CD14-positive monocyte (primary cell): ENCODE measurements around the gene ANKRD52. TPM values are rescaled to one million over a fixed set of nuclear protein-coding genes. Genes with fewer than 3 reads are reported as not detected.
A peak's percentile ranks its signal among the peaks of the same experiment; 100 is the strongest.

Experiments
- DNase-seq, 3 donors: peaks; one replicate each; pipeline ENCODE4 v3.0.0-alpha.2; 2011 to 2022
- H2AFZ ChIP-seq: 2 replicates; pipeline ENCODE4 v1.6.0; 2012; ENCODE audit warnings: mild to moderate bottlenecking, low read depth, low read length, inconsistent platforms; ENCODE audit not compliant: insufficient read depth, poor library complexity, severe bottlenecking
- H3K27ac ChIP-seq, 2 donors: 1 replicate in 1 of 2; 2 replicates in 1 of 2; pipeline ENCODE4 v1.5.1; 2012 to 2013; ENCODE audit warnings: low read length in 2 of 2, control low read depth in 1 of 2, inconsistent platforms in 1 of 2, low read depth in 1 of 2, mild to moderate bottlenecking in 1 of 2
- H3K27me3 ChIP-seq, 2 donors: one replicate each; pipeline versions ENCODE4 v1.6.0 to v1.6.1; 2011 to 2013; ENCODE audit warnings: low read length in 2 of 2; ENCODE audit not compliant: control insufficient read depth in 2 of 2, insufficient read depth in 2 of 2
- H3K36me3 ChIP-seq, 2 donors: replicated peaks in 1 of 2; 1 replicate in 1 of 2; 2 replicates in 1 of 2; pipeline versions ENCODE4 v1.5.1 to v1.6.1; 2012 to 2013; ENCODE audit warnings: low read length in 2 of 2, control low read depth in 1 of 2, inconsistent platforms in 1 of 2, mild to moderate bottlenecking in 1 of 2; ENCODE audit not compliant: insufficient read depth in 2 of 2, control insufficient read depth in 1 of 2
- H3K4me1 ChIP-seq, 2 donors: 1 replicate in 1 of 2; 2 replicates in 1 of 2; pipeline versions ENCODE4 v1.5.1 to v1.6.1; 2012 to 2013; ENCODE audit warnings: low read length in 2 of 2, control low read depth in 1 of 2, inconsistent platforms in 1 of 2, mild to moderate bottlenecking in 1 of 2, moderate library complexity in 1 of 2; ENCODE audit not compliant: insufficient read depth in 2 of 2, control insufficient read depth in 1 of 2
- H3K4me2 ChIP-seq: replicated peaks from 2 replicates; pipeline ENCODE3; 2012; ENCODE audit warnings: low read length, moderate library complexity, mild to moderate bottlenecking; ENCODE audit not compliant: poor library complexity, severe bottlenecking; ENCODE audit errors: extremely low read depth
- H3K4me3 ChIP-seq, 3 experiments: fragments of 200-600 bp in 1 of 3; sonication (generic) in 1 of 3; replicated peaks in 1 of 3; 1 replicate in 2 of 3; 2 replicates in 1 of 3; pipeline ENCODE4 v1.5.1; 2011 to 2013; ENCODE audit warnings: low read length in 3 of 3, mild to moderate bottlenecking in 3 of 3, control low read depth in 2 of 3, low read depth in 2 of 3, inconsistent platforms in 1 of 3, moderate library complexity in 1 of 3
- H3K79me2 ChIP-seq: 2 replicates; pipeline ENCODE4 v1.6.0; 2012; ENCODE audit warnings: mild to moderate bottlenecking, control low read depth, inconsistent platforms, low read length, moderate library complexity; ENCODE audit not compliant: insufficient read depth
- H3K9ac ChIP-seq: 2 replicates; pipeline ENCODE4 v1.6.0; 2017; ENCODE audit warnings: low read length, mild to moderate bottlenecking; ENCODE audit not compliant: insufficient read depth, poor library complexity, severe bottlenecking
- H3K9me3 ChIP-seq, 2 donors: replicated peaks in 1 of 2; 1 replicate in 1 of 2; 2 replicates in 1 of 2; pipeline versions ENCODE4 v1.5.1 to v1.6.1; 2012 to 2013; ENCODE audit warnings: low read length in 2 of 2, control low read depth in 1 of 2; ENCODE audit not compliant: control insufficient read depth in 1 of 2, insufficient read depth in 1 of 2
- H4K20me1 ChIP-seq: 2 replicates; pipeline ENCODE4 v1.6.0; 2012; ENCODE audit warnings: mild to moderate bottlenecking, low read length, control low read depth, moderate library complexity; ENCODE audit not compliant: insufficient read depth
- H3K27ac Mint-ChIP-seq, 7 donors: one replicate each; pipeline ENCODE4 v1.8.0; 2020; ENCODE audit warnings: mild to moderate bottlenecking in 7 of 7, mixed read lengths in 7 of 7, moderate library complexity in 6 of 7, inconsistent platforms in 2 of 7
- H3K27me3 Mint-ChIP-seq, 3 donors: one replicate each; pipeline ENCODE4 v1.8.0; 2021 to 2022; ENCODE audit warnings: low read depth in 3 of 3, mild to moderate bottlenecking in 3 of 3, mixed read lengths in 3 of 3, moderate library complexity in 3 of 3, inconsistent platforms in 1 of 3
- H3K36me3 Mint-ChIP-seq, 2 donors: one replicate each; pipeline ENCODE4 v1.8.0; 2020; ENCODE audit warnings: mixed read lengths in 2 of 2, inconsistent platforms in 1 of 2, mild to moderate bottlenecking in 1 of 2
- H3K4me1 Mint-ChIP-seq: one replicate; pipeline ENCODE4 v1.8.0; 2020; ENCODE audit warnings: mild to moderate bottlenecking, mixed read lengths
- H3K4me3 Mint-ChIP-seq, 2 donors: one replicate each; pipeline ENCODE4 v1.8.0; 2020; ENCODE audit warnings: mild to moderate bottlenecking in 2 of 2, mixed read lengths in 2 of 2, moderate library complexity in 1 of 2
- H3K9me3 Mint-ChIP-seq, 7 donors: one replicate each; pipeline ENCODE4 v1.8.0; 2020 to 2022; ENCODE audit warnings: mixed read lengths in 7 of 7, mild to moderate bottlenecking in 6 of 7, moderate library complexity in 6 of 7, inconsistent platforms in 2 of 7
- CTCF ChIP-seq: fragments of 200-600 bp; IDR thresholded peaks from one replicate; pipeline ENCODE4 v1.8.0; 2022; ENCODE audit warnings: antibody characterized with exemption, mild to moderate bottlenecking
- WGBS: methylation state at CpG from one replicate; pipeline ENCODE4 v1.1.5; 2013; ENCODE audit warnings: missing lambda C conversion rate; ENCODE audit not compliant: insufficient coverage; 5-methylcytosine and 5-hydroxymethylcytosine counted together
- intact Hi-C, 2 donors: fragments of 100-400 bp; cut with micrococcal nuclease; formaldehyde crosslinking; loops; one replicate each; pipeline versions ENCODE4 v1.15.0 to v1.15.1; 2023
- polyA plus RNA-seq, 3 donors: library from polyadenylated mRNA; depleted of rRNA in 1 of 3; unstranded in 2 of 3; stranded (reverse) in 1 of 3; fragments of 300-500 nt in 2 of 3; fragments of >200 nt in 1 of 3; fragmentation: Illumina TruSeq in 2 of 3; gene quantifications; 1 replicate in 2 of 3; 2 replicates in 1 of 3; pipeline ENCODE4 v1.2.3, GENCODE V29; 2012 to 2021

ANKRD52 gene
- polyA plus RNA-seq, 3 donors: 1.5 to 12.4 (median 2.4) TPM

- WGBS: no CpG with 5 or more reads among the region's 1 CpG
- H3K27me3 Mint-ChIP-seq: peaks cover 0 to 2% (median 0%) of the 10 kb centered on the region in 3 donors
- no peak overlapping the region for H2AFZ ChIP-seq
- intact Hi-C loops: no loop called here
- peaks cover 30 to 36% of the 10 kb centered on the region in 2 donors for H3K36me3 ChIP-seq
- H3K4me3 Mint-ChIP-seq: no peak overlapping the region
- DNase-seq: no peak
- H3K9me3 ChIP-seq: no peaks in the 10 kb centered on the region
- H3K27ac ChIP-seq: peak overlapping the region in 1 of 2 donors; percentile 26
- H3K27me3 ChIP-seq: no peaks in the 10 kb centered on the region
- H3K36me3 Mint-ChIP-seq: peaks cover 30 to 34% of the 10 kb centered on the region in 2 donors
- no peak overlapping the region for H3K4me2 ChIP-seq
- H3K9ac ChIP-seq: no peak overlapping the region
- TF ChIP-seq CTCF: no peak
- no peaks in the 10 kb centered on the region for H3K9me3 Mint-ChIP-seq
- H3K27ac Mint-ChIP-seq: no peak overlapping the region
- peaks cover 2% of the 10 kb centered on the region for H3K4me1 Mint-ChIP-seq
- no peaks in the 10 kb centered on the region for H3K4me1 ChIP-seq
- H3K79me2 ChIP-seq: no peaks in the 10 kb centered on the region
- no peak overlapping the region for H3K4me3 ChIP-seq
- peaks cover 16% of the 10 kb centered on the region for H4K20me1 ChIP-seq
Observed at GRCh38 chr12:56202366-56202765, 55.8 kb downstream of the ANKRD52 start.

GRCh38 chr12:56198836-56199235 lies 59.3 kb downstream of the ANKRD52 start:
- intact Hi-C loops: loop anchor here (10.0 kb wide), 2 partner anchors 56 to 266 kb away; partner anchors contain the start of genes SPRYD4 (in 2 of the 2) and ANKRD52 (in 1 of the 2)
- H3K9ac ChIP-seq: no peak overlapping the region
- WGBS: 100% methylated on average over 1 of the region's 1 CpG

More at GRCh38 chr12:56198836-56199235, 59.3 kb downstream of the ANKRD52 start:
- H3K4me2 ChIP-seq: no peak overlapping the region
- H2AFZ ChIP-seq: no peak overlapping the region
- H3K27ac Mint-ChIP-seq: no peak overlapping the region
- DNase-seq: no peak
- H4K20me1 ChIP-seq: no peaks in the 10 kb centered on the region
- H3K4me1 Mint-ChIP-seq: no peaks in the 10 kb centered on the region
- no peaks in the 10 kb centered on the region for H3K9me3 ChIP-seq
- no peak overlapping the region for H3K4me3 Mint-ChIP-seq
- H3K79me2 ChIP-seq: no peaks in the 10 kb centered on the region
- no peak overlapping the region for H3K27ac ChIP-seq
- peaks cover 0 to 2% (median 0%) of the 10 kb centered on the region in 3 donors for H3K27me3 Mint-ChIP-seq
- H3K9me3 Mint-ChIP-seq: no peaks in the 10 kb centered on the region
- no peak for TF ChIP-seq CTCF
- no peak overlapping the region for H3K4me3 ChIP-seq
- H3K4me1 ChIP-seq: no peaks in the 10 kb centered on the region
- no peaks in the 10 kb centered on the region for H3K27me3 ChIP-seq
- H3K36me3 ChIP-seq: peaks cover 0 to under 1% of the 10 kb centered on the region in 2 donors
- H3K36me3 Mint-ChIP-seq: no peaks in the 10 kb centered on the region
